EL (cell line): Measurements from ENCODE around the gene EDDM3A.

Experiments used
- DNase-seq: peaks from one replicate; pipeline ENCODE4 v3.0.0-alpha.2; 2016

Gene EDDM3A

GRCh38 chr14:20790464-20791116 lies 44.9 kb downstream of the EDDM3A start:
- no peak for DNase-seq

GRCh38 chr14:20791187-20791586 lies 45.5 kb downstream of the EDDM3A start:
- no peak for DNase-seq

- DNase-seq = no peak
These were observed 45.9 kb downstream of the EDDM3A start for GRCh38 chr14:20791597-20791996.

- no peak for DNase-seq
These were observed 46.9 kb downstream of the EDDM3A start for GRCh38 chr14:20792556-20792955.

- no peak for DNase-seq
These were observed 49.1 kb downstream of the EDDM3A start for GRCh38 chr14:20794644-20795369.

- no peak for DNase-seq
These were observed 51.5 kb downstream of the EDDM3A start for GRCh38 chr14:20797164-20797563.
